OCI-LY3 (cell line): ENCODE data around the gene PLEKHA7.

Experiments
- H2AFZ ChIP-seq: fragments of 200-600, 300-600 bp; shearing (Covaris generic); 2 replicates; pipeline ENCODE4 v1.6.0; 2014; ENCODE audit warnings: antibody characterized with exemption, low read depth, low read length
- H3K27ac ChIP-seq: fragments of 200-600, 300-600 bp; sonication (generic); 2 replicates; pipeline ENCODE4 v1.5.1; 2014; ENCODE audit warnings: mild to moderate bottlenecking, low read length, moderate library complexity, mixed read lengths
- H3K27me3 ChIP-seq: fragments of 200-600, 300-600 bp; sonication (generic); 2 replicates; pipeline ENCODE4 v1.6.1; 2014; ENCODE audit warnings: low read depth, low read length, mixed read lengths
- H3K36me3 ChIP-seq: fragments of 200-600, 300-600 bp; sonication (generic); replicated peaks from 2 replicates; pipeline ENCODE3; 2014; ENCODE audit warnings: low read depth, low read length, mixed read lengths
- H3K4me1 ChIP-seq: fragments of 300-600, 200-600 bp; sonication (generic); 2 replicates; pipeline ENCODE4 v1.6.1; 2014; ENCODE audit warnings: low read length, mixed read lengths
- H3K4me2 ChIP-seq: fragments of 200-600, 300-600 bp; sonication (generic); 2 replicates; pipeline ENCODE4 v1.6.1; 2014; ENCODE audit warnings: low read length, mixed read lengths
- H3K4me3 ChIP-seq: fragments of 300-600, 200-600 bp; sonication (generic); 2 replicates; pipeline ENCODE4 v1.5.1; 2014; ENCODE audit warnings: antibody characterized with exemption, mild to moderate bottlenecking, low read length, moderate library complexity
- H3K79me2 ChIP-seq: fragments of 300-600, 200-600 bp; shearing (Covaris generic); 2 replicates; pipeline ENCODE4 v1.6.1; 2014; ENCODE audit warnings: mild to moderate bottlenecking, low read length, mixed read lengths
- H3K9ac ChIP-seq: fragments of 300-600, 200-600 bp; shearing (Covaris generic); 2 replicates; pipeline ENCODE4 v1.6.0; 2014; ENCODE audit warnings: mild to moderate bottlenecking, low read length, moderate library complexity
- H3K9me3 ChIP-seq: fragments of 200-600, 300-600 bp; shearing (Covaris generic); 2 replicates; pipeline ENCODE4 v1.6.1; 2014; ENCODE audit warnings: low read length, mixed read lengths; ENCODE audit not compliant: insufficient read depth
- H4K20me1 ChIP-seq: fragments of 200-600, 300-600 bp; sonication (generic); 2 replicates; pipeline ENCODE4 v1.6.1; 2016; ENCODE audit warnings: low read length, mixed read lengths; ENCODE audit not compliant: insufficient read depth
- EZH2phosphoT487 ChIP-seq: fragments of 200-600 bp; shearing (Covaris generic); IDR thresholded peaks from 2 replicates; pipeline ENCODE4 v1.6.1; 2018; ENCODE audit warnings: antibody characterized with exemption, mixed run types, low read depth
- TF ChIP-seq, protein P1 (sequence below): fragments of 200-600, 300-600 bp; sonication (generic); IDR thresholded peaks from 2 replicates; pipeline ENCODE4 v1.5.1; 2014; ENCODE audit warnings: antibody characterized with exemption, low read length, low read depth

The PLEKHA7 gene

DNA sequence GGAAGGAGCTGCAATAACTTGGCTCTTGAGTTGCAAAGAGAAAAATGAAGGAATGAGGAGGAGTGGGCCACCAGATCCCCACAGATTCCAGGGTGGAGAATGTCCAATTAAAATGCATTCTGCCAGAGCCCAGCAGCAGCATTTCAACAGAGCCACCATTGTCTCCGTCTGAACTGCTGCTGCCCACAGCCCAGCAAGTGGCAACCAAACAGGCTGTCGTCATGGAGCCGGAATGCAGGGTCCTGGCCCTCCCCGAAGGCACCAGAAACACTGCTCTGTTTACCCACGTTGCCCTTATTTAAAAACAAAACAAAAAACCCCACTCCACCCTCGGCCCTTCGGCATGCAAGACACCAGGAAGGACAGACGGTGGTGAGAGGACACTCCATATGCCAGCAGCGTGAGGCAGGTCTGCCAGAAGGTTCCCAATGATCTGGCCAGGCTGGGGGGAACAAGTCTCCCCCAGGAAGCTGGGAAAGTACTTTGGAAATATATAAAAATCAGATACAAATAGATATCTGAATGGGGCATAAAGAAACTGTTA is 32.5 kb downstream of the PLEKHA7 start:
- no peak overlapping the region for H3K4me2 ChIP-seq
- no peaks in the 10 kb centered on the region for H3K36me3 ChIP-seq
- no peaks in the 10 kb centered on the region for H3K27me3 ChIP-seq
- peaks cover 12% of the 10 kb centered on the region for H3K4me1 ChIP-seq
- no peaks in the 10 kb centered on the region for H3K9me3 ChIP-seq
- no peak for TF ChIP-seq EZH2phosphoT487
- TF ChIP-seq, protein P1, sequence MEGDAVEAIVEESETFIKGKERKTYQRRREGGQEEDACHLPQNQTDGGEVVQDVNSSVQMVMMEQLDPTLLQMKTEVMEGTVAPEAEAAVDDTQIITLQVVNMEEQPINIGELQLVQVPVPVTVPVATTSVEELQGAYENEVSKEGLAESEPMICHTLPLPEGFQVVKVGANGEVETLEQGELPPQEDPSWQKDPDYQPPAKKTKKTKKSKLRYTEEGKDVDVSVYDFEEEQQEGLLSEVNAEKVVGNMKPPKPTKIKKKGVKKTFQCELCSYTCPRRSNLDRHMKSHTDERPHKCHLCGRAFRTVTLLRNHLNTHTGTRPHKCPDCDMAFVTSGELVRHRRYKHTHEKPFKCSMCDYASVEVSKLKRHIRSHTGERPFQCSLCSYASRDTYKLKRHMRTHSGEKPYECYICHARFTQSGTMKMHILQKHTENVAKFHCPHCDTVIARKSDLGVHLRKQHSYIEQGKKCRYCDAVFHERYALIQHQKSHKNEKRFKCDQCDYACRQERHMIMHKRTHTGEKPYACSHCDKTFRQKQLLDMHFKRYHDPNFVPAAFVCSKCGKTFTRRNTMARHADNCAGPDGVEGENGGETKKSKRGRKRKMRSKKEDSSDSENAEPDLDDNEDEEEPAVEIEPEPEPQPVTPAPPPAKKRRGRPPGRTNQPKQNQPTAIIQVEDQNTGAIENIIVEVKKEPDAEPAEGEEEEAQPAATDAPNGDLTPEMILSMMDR: no peak
- H3K27ac ChIP-seq: no peak overlapping the region
- H2AFZ ChIP-seq: no peak overlapping the region
- H3K4me3 ChIP-seq: no peak overlapping the region
- H3K79me2 ChIP-seq: no peaks in the 10 kb centered on the region
- no peak overlapping the region for H3K9ac ChIP-seq
- no peaks in the 10 kb centered on the region for H4K20me1 ChIP-seq

DNA sequence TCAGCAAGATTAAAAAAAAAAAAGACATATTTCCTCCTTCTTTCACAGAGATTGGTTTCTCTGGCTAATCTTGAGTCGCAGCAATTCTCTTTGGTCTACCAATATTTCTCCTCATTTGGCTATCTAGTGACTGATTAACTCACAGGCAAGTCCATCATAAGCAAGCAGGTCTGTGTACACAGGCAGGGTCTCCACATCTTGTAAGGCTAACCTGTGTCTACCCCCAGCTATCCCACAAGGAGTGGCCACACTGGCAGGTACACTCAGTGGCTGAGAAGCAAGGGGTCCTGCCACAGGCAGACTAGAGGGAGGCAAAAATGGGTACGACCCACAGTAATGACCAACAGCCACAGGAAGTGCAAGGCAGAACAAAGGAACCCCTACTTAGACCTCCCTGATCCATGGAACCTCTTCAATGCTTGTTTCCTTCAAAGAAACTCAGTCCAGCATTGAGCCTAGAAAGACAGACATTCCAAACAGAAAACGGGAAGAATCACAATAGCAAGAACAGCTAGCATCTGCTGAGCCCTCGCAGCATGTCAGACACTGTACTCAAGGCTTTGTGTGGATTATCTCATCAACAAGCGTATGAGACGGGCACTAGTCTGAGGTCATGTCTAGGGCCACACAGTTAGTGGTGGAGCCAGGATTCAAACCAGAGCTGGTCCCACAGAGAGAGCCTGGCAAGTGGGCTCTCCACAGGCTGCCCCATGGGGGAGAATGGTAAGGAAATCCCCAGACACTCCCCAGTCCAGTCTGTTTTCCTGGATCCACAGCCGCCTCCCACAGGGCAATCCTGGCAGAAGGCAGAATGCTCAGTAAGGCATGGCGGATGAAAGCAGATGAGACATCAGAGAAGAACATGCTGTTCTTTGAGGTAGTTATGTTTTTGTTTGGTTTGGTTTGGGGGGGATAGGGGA is 34.3 kb downstream of the PLEKHA7 start:
- Histone ChIP-seq H3K9me3 (no peaks in the 10 kb centered on the region), H3K4me1 (no peaks in the 10 kb centered on the region)
- TF ChIP-seq EZH2phosphoT487: no peak
- TF ChIP-seq, protein P1: no peak

DNA sequence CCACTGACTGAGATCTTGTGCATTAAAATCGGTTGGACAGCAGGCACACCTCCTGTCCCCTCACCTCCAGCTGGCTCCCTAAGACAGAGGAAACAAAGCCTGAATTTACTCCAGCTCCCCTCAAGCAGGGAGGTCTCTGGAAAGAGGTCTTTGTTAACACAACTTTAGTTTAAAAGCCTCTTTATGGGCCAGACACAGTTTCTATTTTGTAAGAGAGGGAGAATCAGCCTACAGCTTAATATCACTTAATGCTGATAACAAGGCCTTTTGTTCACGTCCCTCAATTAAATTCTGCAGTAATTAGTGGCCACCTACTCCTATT is 36.3 kb downstream of the PLEKHA7 start:
- no peak overlapping the region for H2AFZ ChIP-seq
- no peaks in the 10 kb centered on the region for H4K20me1 ChIP-seq
- H3K9ac ChIP-seq: no peak overlapping the region
- H3K9me3 ChIP-seq: no peaks in the 10 kb centered on the region
- no peak for TF ChIP-seq EZH2phosphoT487
- TF ChIP-seq, protein P1: no peak
- H3K27me3 ChIP-seq: peaks cover 9% of the 10 kb centered on the region
- no peaks in the 10 kb centered on the region for H3K4me1 ChIP-seq
- no peak overlapping the region for H3K4me2 ChIP-seq
- H3K4me3 ChIP-seq: no peak overlapping the region
- H3K27ac ChIP-seq: no peak overlapping the region
- H3K79me2 ChIP-seq: no peaks in the 10 kb centered on the region
- no peaks in the 10 kb centered on the region for H3K36me3 ChIP-seq

More for the DNA sequence above, 34.3 kb downstream of the PLEKHA7 start:
- Histone ChIP-seq H3K27me3 (peaks cover 9% of the 10 kb centered on the region), H3K4me3 (no peak overlapping the region), H3K9ac (no peak overlapping the region), H3K4me2 (no peak overlapping the region), H3K79me2 (no peaks in the 10 kb centered on the region), H3K36me3 (no peaks in the 10 kb centered on the region), H2AFZ (no peak overlapping the region), H4K20me1 (no peaks in the 10 kb centered on the region), H3K27ac (no peak overlapping the region)

DNA sequence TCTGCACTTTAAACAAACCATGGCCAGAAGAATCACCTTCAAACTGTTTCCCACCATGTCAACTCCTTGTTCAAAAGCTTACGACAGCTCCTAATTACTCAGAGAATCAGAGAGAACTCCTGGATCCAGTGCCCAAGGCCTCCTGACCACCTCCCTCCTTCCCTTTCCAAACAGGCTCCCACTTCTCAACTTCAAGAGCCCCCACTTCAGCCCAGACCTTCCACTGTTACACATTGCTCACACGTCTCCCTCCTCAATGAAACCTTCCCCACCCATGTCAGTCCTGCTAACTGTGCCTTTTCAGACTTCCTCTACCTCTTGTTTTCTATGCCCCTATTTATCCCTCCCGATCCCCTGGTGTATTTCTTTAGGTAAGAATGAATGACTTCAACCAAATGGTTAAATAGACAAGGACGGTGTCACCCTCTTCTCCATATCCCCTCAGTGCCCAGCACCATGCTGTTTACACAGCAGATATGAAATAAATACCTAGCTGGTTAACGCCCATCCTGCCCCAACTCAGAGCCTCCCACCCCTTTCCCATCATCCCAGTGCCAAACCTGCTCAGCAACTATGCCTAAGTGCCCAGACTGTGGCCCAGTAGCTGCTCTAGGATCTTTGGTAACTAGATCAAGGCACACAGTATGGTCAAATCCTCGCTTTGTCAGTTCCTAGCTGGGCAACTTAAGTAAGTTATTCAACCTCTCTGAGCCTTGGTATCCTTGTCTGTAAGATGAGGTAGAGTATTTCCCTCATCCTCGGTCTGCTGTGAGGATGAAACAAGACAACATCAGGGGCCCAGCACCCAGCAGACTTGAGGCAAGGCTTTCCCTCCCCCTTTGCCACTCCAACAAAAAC is 36.8 kb downstream of the PLEKHA7 start:
- H3K36me3 ChIP-seq: no peaks in the 10 kb centered on the region
- H3K27me3 ChIP-seq: peaks cover 9% of the 10 kb centered on the region
- no peak overlapping the region for H3K27ac ChIP-seq
- H4K20me1 ChIP-seq: no peaks in the 10 kb centered on the region
- TF ChIP-seq, protein P1: no peak
- TF ChIP-seq EZH2phosphoT487: no peak
- no peak overlapping the region for H3K4me3 ChIP-seq
- no peaks in the 10 kb centered on the region for H3K4me1 ChIP-seq
- H3K9ac ChIP-seq: no peak overlapping the region
- no peaks in the 10 kb centered on the region for H3K79me2 ChIP-seq
- no peak overlapping the region for H3K4me2 ChIP-seq
- no peak overlapping the region for H2AFZ ChIP-seq
- H3K9me3 ChIP-seq: no peaks in the 10 kb centered on the region
